ENCODE results near the gene FHIT. TPM values are rescaled to one million over a fixed set of nuclear protein-coding genes. Genes with fewer than 3 reads are reported as not detected.

Gene FHIT
- total RNA-seq, 2 experiments from 2014 or later, result 7.6 to 7.9 TPM

- ChIA-PET POLR2A (no interaction called here), CTCF (no interaction called here)
- TF ChIP-seq CTCF (IDR thresholded peaks at IDR 0.05), result no peak
- Mint-ChIP-seq H3K27ac (no peak overlapping the region), H3K36me3 (ENCODE audit: low read depth) (no peaks in the 10 kb centered on the region), H3K27me3 (no peaks in the 10 kb centered on the region), H3K4me3 (no peak overlapping the region), H3K4me1 (ENCODE audit: low read depth) (no peaks in the 10 kb centered on the region), H3K9me3 (peaks cover 2% of the 10 kb centered on the region)
- no peak for ATAC-seq
- DNase-seq, result no peak
- intact Hi-C loops (cut with micrococcal nuclease), result no loop called here
Measured at GRCh38 chr3:60737633-60738399, 513.4 kb downstream of the FHIT start.

- intact Hi-C loops (cut with micrococcal nuclease), result no loop called here
- ATAC-seq (no peak), DNase-seq (no peak)
- Mint-ChIP-seq H3K4me1 (ENCODE audit: low read depth) (no peaks in the 10 kb centered on the region), H3K9me3 (peaks cover 5% of the 10 kb centered on the region), H3K4me3 (no peak overlapping the region), H3K36me3 (ENCODE audit: low read depth) (no peaks in the 10 kb centered on the region), H3K27ac (no peak overlapping the region), H3K27me3 (no peaks in the 10 kb centered on the region)
- no peak for TF ChIP-seq CTCF (IDR thresholded peaks at IDR 0.05)
- CTCF ChIA-PET, result no interaction called here
- POLR2A ChIA-PET, result no interaction called here
Measured at GRCh38 chr3:60730371-60730770, 520.9 kb downstream of the FHIT start.

- CTCF ChIA-PET, result no interaction called here
- TF ChIP-seq CTCF (IDR thresholded peaks at IDR 0.05), result no peak
- POLR2A ChIA-PET, result no interaction called here
- intact Hi-C loops (cut with micrococcal nuclease), result no loop called here
- no peak overlapping the region for H3K4me3 Mint-ChIP-seq
- DNase-seq, result no peak
- no peaks in the 10 kb centered on the region for H3K4me1 Mint-ChIP-seq (ENCODE audit: low read depth)
- no peak for ATAC-seq
- H3K27me3 Mint-ChIP-seq, result no peaks in the 10 kb centered on the region
- peaks cover 5% of the 10 kb centered on the region for H3K9me3 Mint-ChIP-seq
- no peaks in the 10 kb centered on the region for H3K36me3 Mint-ChIP-seq (ENCODE audit: low read depth)
- no peak overlapping the region for H3K27ac Mint-ChIP-seq
Measured at GRCh38 chr3:60729056-60729455, 522.2 kb downstream of the FHIT start.

- no peaks in the 10 kb centered on the region for H3K27me3 Mint-ChIP-seq
- ChIA-PET CTCF (no interaction called here), POLR2A (no interaction called here)
- no peaks in the 10 kb centered on the region for H3K36me3 Mint-ChIP-seq (ENCODE audit: low read depth)
- no peak overlapping the region for H3K27ac Mint-ChIP-seq
- TF ChIP-seq CTCF (IDR thresholded peaks at IDR 0.05), result no peak
- DNase-seq (no peak), ATAC-seq (no peak)
- no peak overlapping the region for H3K4me3 Mint-ChIP-seq
- no peaks in the 10 kb centered on the region for H3K4me1 Mint-ChIP-seq (ENCODE audit: low read depth)
- H3K9me3 Mint-ChIP-seq, result peaks cover 5% of the 10 kb centered on the region
- intact Hi-C loops (cut with micrococcal nuclease), result no loop called here
Measured at GRCh38 chr3:60728006-60728405, 523.2 kb downstream of the FHIT start.

GRCh38 chr3:60720736-60721135 lies 530.5 kb downstream of the FHIT start:
- Mint-ChIP-seq H3K27ac (no peak overlapping the region), H3K4me3 (no peak overlapping the region), H3K27me3 (no peaks in the 10 kb centered on the region), H3K9me3 (no peaks in the 10 kb centered on the region), H3K4me1 (ENCODE audit: low read depth) (no peaks in the 10 kb centered on the region), H3K36me3 (ENCODE audit: low read depth) (no peaks in the 10 kb centered on the region)
- ChIA-PET CTCF (no interaction called here), POLR2A (no interaction called here)
- intact Hi-C loops (cut with micrococcal nuclease), result no loop called here
- ATAC-seq (no peak), DNase-seq (no peak)
- TF ChIP-seq CTCF (IDR thresholded peaks at IDR 0.05), result no peak

All from activated CD8-positive, alpha-beta T cell treated with anti-CD3 and anti-CD28 coated beads for 36 hours (primary cell).